Esophagus squamous epithelium (tissue), 4 donors: ENCODE results near the gene HOXA9.
A peak's percentile ranks its signal among the peaks of the same experiment; 100 is the strongest.

Source experiments
- CTCF ChIP-seq, 6 experiments: fragments of 450-650 bp in 4 of 6; fragments of 200-600 bp in 2 of 6; sonication (generic) in 2 of 6; IDR thresholded peaks; one replicate each; pipeline ENCODE4 v1.5.1; 2016 to 2019; ENCODE audit warnings: antibody characterized with exemption in 6 of 6, mild to moderate bottlenecking in 4 of 6, moderate library complexity in 4 of 6
- POLR2A ChIP-seq, 4 donors: fragments of 450-650 bp; IDR thresholded peaks; one replicate each; pipeline ENCODE4 v1.6.1; 2017; ENCODE audit warnings: antibody characterized with exemption in 4 of 4, mild to moderate bottlenecking in 4 of 4, moderate library complexity in 3 of 4

GRCh38 chr7:27112955-27113949 is 52.1 kb downstream of the HOXA9 start:
- no peak for TF ChIP-seq CTCF (IDR thresholded peaks at IDR 0.05)
- TF ChIP-seq POLR2A (IDR thresholded peaks at IDR 0.05) = peak in 2 of 4 donors; percentile 67 to 75
